ENCODE measurements around the gene LRRC55.

LRRC55 gene

GRCh38 chr11:57181678-57182305, at the start of gene LRRC55:
TSS of gene LRRC55 (plus strand) at chr11:57181953. CDS start at chr11:57182023, 70 bp downstream.
- no peak for DNase-seq

- no peak for DNase-seq
Measured at GRCh38 chr11:57133366-57134038, 48.3 kb upstream of the LRRC55 start.

GRCh38 chr11:57134284-57134683, 47.5 kb upstream of the LRRC55 start:
- DNase-seq = no peak

- DNase-seq = no peak
Measured at GRCh38 chr11:57135020-57135751, 46.6 kb upstream of the LRRC55 start.

- no peak for DNase-seq
Measured at GRCh38 chr11:57140568-57140967, 41.2 kb upstream of the LRRC55 start.

- DNase-seq = no peak
Measured at GRCh38 chr11:57143459-57143858, 38.3 kb upstream of the LRRC55 start.

GRCh38 chr11:57144075-57144474, 37.7 kb upstream of the LRRC55 start:
- DNase-seq = no peak

GRCh38 chr11:57144531-57145320, 37.0 kb upstream of the LRRC55 start:
- DNase-seq = no peak

GRCh38 chr11:57146301-57146700, 35.5 kb upstream of the LRRC55 start:
- DNase-seq = no peak

GRCh38 chr11:57148621-57149020, 33.1 kb upstream of the LRRC55 start:
- no peak for DNase-seq

GRCh38 chr11:57150454-57150917, 31.3 kb upstream of the LRRC55 start:
- DNase-seq = peak; percentile 29

- DNase-seq = no peak
Measured at GRCh38 chr11:57152134-57152533, 29.6 kb upstream of the LRRC55 start.

- DNase-seq = no peak
Measured at GRCh38 chr11:57153448-57153847, 28.3 kb upstream of the LRRC55 start.

GRCh38 chr11:57154739-57155138, 27.0 kb upstream of the LRRC55 start:
- no peak for DNase-seq

GRCh38 chr11:57155400-57155799, 26.4 kb upstream of the LRRC55 start:
- no peak for DNase-seq

GRCh38 chr11:57155838-57156607, 25.7 kb upstream of the LRRC55 start:
- no peak for DNase-seq

GRCh38 chr11:57156928-57157327, 24.8 kb upstream of the LRRC55 start:
- no peak for DNase-seq

GRCh38 chr11:57157624-57158023, 24.1 kb upstream of the LRRC55 start:
- DNase-seq = no peak

GRCh38 chr11:57158180-57158579, 23.6 kb upstream of the LRRC55 start:
- DNase-seq = no peak

- no peak for DNase-seq
Measured at GRCh38 chr11:57158599-57158998, 23.2 kb upstream of the LRRC55 start.

- DNase-seq = no peak
Measured at GRCh38 chr11:57160665-57161064, 21.1 kb upstream of the LRRC55 start.

- no peak for DNase-seq
Measured at GRCh38 chr11:57161351-57161750, 20.4 kb upstream of the LRRC55 start.
